GM04504 (cell line): Measurements from ENCODE around the gene EPS8L2.

Experiments used
- DNase-seq: peaks from one replicate; pipeline ENCODE4 v3.0.0-alpha.2; 2012; ENCODE audit warnings: low read depth

The EPS8L2 gene

DNA sequence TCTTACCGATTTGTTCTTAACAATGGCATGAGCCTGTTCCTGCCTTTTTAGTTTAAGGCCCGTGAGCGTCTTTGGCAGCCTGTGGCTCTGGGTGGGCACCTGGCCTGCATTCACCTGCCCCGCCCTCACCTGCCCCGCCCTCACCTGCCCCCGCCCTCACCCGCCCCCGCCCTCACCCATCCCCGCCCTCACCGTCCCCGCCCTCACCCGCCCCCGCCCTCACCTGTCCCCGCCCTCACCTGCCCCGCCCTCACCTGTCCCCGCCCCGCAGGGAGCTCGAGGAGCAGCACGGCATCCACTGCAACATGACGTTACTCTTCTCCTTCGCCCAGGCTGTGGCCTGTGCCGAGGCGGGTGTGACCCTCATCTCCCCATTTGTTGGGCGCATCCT lies 57.0 kb downstream of the EPS8L2 start:
- DNase-seq, result no peak

DNA sequence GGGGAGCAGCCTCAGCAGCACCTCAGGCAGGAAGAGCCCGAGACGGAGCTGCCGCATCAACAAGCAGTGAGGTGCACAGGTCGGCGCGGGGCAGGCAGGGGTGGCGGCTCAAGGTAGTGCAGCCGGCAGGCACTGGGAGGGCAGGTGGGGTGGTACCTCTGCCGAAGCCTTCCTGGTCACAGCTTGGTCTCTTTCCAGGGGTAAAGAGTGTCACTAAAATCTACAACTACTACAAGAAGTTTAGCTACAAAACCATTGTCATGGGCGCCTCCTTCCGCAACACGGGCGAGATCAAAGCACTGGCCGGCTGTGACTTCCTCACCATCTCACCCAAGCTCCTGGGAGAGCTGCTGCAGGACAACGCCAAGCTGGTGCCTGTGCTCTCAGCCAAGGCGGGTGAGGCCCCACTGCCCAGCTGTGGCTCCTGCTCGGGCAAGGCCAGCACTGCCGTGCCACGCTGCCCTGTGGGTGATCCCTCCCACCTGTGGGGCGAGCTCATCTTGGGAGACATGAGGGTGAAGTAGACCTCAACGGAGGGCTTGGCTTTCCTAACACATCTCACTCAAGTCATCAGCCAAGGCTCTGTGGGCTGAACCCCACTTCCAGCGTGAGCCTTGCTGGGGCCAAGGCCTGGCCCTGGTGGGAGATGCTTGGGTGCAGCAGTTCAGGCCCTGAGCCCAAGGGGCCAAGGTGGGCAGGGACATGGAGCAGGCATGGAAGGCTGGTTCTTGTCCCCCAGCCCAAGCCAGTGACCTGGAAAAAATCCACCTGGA lies 57.7 kb downstream of the EPS8L2 start:
- no peak for DNase-seq

DNA sequence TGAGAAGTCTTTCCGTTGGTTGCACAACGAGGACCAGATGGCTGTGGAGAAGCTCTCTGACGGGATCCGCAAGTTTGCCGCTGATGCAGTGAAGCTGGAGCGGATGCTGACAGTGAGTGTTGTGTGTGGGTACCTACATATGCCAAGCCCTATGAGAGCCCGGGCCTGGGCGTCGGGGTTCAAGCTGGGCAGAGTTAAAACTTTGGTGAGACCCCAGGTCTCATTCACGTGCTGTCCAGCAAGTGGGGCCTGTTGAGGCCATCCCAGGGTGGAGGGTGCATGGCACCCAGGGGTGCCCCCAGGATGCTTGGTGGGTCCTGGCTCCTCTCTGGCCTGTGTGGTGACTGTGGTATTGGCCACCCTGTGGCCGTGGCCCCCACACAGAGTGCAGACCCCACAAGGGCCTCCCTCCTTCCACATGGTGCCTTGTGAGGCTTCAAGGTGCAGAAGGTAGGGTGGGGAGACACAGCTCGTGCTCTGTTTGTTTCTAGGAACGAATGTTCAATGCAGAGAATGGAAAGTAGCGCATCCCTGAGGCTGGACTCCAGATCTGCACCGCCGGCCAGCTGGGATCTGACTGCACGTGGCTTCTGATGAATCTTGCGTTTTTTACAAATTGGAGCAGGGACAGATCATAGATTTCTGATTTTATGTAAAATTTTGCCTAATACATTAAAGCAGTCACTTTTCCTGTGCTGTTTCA lies 58.4 kb downstream of the EPS8L2 start:
- no peak for DNase-seq

DNA sequence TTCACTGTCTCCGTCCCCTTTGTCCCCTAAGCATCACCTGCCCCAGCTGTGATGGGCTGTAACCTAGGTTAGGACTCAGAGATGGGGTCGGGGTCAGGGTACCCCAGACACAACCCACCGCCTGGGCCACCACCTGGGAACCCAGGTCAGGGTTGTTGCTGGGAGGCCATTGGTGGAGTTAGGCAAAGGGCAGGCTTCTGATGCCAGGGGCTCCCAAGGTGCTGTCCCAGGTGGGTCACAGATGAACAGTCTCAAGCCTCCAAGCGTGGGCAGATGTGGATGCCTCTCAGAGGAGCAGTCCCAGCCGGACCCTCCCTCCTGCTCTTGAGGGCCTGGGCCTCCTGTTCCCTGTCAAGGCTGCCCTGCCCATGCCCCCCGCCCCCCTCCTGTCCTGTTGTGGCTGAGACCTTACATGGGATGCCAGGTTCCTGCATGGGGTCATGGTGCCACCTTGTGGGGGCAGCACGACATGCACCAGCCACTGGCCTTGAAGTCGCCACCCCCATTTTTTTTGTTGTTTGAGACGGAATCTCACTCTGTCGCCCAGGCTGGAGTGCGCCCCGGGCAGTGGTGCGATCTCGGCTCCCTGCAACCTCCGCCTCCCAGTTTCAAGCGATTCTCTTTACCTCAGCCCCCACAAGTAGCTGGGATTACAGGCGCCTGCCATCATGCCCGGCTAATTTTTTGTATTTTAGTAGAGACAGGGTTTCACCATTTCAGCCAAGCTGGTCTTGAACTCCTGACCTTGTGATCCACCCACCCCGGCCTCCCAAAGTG lies 59.2 kb downstream of the EPS8L2 start:
- DNase-seq, result no peak

DNA sequence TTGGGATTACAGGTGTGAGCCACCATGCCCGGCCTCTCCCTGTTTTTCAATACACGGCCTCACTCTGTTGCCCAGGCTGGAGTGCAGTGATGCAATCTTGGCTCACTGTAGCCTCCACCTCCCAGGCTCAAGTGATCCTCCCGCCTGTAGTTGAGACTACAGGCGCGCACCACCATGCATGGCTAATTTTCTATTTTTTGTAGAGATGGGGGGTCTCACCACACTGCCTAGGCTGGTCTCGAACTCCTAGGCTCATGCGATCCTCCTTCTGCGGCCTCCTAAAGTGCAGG lies 59.7 kb downstream of the EPS8L2 start:
- DNase-seq, result no peak

DNA sequence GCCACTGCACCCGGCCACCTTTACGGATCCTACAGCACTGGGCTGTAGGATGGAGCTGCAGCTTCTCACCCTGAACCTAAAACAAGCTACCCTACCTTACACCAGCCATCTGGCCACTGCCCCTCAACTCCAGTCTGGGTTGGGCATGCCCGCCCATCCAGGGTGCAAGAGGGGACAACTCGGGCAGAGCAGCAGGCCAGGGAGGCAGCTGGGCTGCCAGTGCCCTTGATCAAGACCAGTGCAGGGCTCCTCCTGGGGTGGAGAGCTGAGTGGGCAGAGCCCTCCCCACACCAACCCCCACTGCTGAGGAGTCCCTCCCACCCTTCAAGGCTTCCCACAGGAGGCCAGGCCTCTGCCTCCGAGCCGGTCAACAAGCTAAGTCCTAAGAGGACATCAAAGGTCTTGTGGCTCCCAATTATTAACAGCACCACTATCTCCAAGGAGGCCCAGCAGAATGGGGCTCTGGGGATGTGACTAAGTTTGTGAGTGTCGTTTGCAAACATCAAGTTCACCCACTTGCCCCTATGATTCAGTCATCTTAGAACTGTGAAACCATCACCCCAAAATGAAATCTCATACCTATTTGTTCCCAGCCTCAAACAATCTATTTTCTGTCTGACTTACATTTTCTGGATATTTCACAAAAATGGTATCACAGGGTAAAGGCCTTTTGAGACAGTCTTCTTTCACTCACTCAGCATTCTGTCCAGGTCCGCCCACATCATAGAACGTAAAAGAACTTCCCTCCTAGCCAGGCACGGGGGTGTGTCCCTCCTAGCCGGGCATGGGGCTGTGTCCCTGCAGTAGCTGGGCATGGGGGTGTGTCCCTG lies 60.3 kb downstream of the EPS8L2 start:
- DNase-seq, result no peak

DNA sequence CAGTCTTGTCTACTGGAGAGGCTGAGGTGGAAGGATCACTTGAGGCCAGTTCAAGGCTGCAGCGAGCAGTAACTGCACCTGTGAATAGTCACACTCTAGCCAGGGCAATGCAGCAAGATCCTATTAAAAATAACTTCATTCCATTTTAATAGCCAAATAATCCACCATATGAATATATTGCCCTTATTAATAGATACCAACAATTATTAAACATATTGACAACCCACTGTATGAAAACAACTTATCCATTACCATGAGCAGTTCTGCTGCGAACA lies 60.8 kb downstream of the EPS8L2 start:
- no peak for DNase-seq

DNA sequence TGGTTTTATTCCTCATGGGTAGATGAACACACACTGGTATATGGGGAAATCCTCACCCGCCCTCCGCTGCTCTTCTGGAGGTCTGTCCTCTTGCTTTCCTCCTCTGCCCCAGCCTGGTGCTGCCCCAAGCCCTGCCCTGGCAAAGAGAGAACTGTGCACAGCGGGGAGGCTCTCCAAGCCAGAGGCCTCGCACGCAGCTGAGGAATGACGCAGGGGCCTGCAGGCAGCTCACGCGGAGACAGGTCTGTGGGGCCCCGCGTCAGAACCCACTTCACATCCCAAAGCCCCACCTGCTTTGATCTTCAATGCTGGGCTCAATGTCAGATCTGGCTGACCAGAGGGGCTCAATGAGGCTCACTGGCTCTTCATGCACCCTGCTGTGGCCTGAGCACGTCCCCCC lies 61.2 kb downstream of the EPS8L2 start:
- no peak for DNase-seq

DNA sequence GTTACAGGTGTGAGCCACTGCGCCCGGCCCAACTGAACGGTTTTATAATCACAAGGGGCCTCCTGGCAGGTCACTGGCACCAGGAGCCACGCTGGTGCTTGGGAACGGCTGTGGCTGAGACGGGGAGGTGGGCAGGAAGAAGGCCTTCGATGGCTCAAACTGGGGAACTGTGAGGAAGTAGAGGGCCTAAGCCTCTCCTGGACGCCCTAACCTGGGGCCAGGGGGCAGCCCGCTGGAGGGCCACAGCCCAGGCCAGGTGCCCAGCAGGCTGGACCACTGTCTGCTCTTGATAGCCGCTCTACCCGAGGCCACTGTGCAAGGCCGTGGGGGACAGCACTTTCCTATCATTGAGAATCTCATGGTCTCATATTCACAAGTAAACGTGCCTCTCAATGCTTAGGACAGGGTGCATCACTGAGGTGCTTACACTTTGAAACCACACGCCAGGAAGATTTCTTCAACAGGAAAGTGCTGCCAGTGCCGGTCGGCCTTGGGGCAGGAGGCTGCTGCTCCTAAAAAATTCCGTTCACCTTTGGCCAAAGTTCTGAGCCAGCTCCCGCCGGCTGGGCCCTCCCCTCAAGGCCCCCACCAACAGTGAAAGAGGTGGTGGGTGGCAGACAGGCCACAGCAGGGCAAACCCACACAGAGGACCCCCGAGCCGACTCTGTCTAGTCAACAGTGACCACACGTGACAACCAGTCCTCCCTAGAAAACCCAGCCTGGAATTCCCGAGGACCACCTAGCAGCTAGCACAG lies 64.0 kb downstream of the EPS8L2 start:
- DNase-seq, result no peak

DNA sequence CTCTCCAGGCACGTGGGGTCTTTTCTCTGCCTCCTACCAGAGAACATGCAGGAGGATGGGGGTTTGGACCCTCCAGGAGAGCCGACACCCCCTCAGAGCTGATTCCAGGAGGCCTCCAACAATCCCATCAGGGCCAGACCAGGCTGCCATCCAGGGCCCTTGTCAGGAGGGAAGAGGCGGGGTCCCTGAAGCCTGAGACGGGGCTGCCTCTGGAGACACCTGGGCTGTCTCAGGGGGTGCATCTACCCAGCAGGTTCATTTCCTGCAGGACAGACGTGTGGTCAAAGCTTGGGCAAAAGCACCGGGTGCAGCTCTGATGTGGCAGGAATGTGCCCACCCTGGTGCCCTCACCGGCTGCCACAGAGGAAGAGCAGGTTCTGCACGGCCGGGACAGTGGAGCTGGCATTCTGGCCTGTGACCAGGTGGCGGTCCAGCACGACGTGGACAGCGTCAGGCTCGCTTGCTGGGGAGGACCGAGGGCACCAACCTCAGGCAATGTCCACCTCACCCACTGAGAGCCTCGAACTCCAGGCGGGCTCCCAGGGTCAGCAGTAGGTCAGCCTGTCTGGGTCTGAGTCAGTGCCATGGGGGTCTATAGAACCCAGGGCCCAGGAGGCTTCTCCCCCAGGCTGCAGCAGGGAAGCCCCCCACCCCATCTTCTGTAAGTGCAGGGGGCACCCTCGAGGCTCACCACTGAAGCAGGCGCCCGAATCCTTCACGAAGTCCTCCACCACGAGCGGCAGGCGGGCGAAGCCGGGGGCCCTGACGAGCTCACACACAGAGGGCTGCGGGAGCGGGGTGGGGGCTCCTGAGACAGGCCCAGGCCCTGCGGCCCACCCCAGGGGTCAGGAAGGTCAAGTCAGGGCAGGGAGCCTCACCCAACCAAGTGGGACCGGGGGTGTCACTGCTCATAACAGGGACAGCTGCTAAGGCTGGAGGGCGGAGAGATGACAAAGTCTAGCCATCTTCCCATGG lies 64.9 kb downstream of the EPS8L2 start:
- no peak for DNase-seq

DNA sequence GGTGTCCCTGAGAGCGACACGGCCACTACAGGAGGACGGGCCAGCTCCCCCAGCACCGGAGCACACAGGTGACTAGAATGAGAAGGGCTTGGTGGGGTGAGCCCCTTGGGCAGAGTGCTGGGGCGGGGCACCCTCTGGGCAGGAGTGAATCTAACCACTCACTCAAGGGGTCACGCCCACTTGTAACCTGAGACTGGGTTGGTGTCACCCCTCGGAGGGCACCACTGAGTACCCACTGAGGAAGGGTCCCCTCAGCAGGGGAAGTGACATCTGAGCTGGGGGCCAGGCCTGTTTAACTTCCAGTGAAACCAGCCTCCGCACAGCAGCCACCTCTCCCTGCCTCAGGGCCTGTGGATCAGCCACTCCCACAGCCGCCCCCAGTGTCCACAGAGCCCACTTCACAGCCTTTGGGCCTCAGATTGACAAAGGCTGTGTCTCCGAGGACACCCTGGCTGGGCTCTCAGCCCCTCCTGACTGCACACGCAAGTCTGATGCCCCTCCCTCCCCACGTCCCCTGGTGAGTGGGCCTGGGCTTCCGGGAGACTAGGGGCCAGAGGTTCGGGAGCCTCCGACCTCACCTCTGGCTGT lies 65.7 kb downstream of the EPS8L2 start:
- no peak for DNase-seq

DNA sequence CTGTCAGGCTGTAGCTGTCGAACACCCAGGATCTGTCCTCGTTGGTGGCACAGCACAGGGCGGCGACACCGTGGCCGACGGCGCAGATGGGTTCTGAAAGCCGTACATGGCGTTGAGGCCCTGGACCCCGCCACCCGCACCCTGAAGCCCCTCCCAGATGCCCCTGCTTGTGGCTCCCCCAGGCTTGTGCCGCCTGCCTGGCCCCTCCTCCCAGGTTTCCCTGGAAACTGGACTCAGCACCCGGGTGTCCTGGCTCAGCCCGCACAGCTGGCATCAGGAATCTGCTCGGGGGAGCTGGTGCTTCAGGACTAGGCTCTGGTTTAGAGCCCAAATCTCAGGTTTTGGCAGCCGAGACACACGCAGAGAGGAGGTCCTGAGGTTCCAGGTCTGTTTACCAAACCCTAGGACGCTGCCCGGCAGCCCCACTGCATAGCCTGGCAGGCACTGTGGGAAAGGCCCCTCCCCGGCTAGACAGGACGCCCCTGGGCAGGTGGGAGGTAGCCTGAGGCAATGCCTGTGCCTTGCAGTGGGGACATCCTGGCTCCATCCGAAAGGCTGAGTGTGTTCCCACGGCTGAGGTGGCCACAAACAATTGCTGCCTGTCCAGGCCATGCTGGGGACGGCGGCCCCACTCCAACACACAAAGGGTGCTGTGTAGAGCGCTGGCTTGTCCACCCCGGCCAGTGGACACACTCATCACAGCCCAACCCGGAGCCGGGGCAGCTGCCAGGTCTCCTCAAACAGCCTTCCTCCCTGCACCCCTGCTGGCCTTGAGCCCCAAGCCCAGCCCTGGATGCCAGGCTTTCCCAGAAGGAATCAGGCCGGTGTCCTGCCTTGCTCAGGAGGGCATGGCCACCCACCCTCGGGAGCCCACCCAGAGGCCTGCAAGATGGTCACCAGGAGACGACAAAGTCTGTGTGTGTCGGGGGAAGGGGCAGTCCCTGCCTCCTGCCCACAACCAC lies 66.7 kb downstream of the EPS8L2 start:
- DNase-seq, result no peak

DNA sequence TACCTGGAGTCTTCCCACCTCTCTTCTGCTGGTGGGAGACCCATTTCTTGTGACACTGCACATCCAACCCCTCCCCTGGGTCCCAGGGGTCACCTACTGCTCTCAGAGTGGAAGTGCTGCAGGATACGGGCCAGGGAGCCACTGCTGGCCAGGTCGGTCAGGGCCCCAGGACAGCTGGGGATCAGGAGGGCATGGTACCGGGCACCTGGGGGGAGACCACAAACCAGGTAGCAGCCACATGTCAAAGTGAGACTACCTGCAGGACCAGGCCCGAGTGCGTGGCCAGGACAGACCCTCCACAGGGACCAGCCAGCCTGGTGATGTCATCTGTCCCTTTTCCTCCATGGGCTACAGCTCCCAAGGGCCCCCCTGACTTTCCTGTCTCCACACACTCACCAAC lies 67.4 kb downstream of the EPS8L2 start:
- DNase-seq, result no peak

DNA sequence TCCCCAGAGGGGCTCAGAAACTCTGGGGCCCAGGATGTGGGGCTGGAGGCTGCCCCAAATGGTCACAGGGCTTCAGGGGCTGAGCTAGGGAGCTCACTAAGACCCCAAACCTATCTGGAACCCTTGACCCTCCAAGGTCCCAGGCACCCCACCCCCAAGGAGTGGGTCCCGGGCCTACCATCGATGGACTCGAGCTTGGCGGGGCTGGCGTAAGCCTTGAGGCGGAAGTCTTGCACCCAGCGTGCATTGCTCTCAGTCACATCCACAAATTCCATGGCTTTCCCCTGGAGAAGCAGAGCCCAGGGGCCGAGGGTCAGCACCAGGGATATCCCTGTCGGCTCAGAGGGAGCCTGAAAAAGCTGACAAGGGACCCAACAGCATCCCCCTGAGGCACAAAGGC lies 67.8 kb downstream of the EPS8L2 start:
- no peak for DNase-seq

DNA sequence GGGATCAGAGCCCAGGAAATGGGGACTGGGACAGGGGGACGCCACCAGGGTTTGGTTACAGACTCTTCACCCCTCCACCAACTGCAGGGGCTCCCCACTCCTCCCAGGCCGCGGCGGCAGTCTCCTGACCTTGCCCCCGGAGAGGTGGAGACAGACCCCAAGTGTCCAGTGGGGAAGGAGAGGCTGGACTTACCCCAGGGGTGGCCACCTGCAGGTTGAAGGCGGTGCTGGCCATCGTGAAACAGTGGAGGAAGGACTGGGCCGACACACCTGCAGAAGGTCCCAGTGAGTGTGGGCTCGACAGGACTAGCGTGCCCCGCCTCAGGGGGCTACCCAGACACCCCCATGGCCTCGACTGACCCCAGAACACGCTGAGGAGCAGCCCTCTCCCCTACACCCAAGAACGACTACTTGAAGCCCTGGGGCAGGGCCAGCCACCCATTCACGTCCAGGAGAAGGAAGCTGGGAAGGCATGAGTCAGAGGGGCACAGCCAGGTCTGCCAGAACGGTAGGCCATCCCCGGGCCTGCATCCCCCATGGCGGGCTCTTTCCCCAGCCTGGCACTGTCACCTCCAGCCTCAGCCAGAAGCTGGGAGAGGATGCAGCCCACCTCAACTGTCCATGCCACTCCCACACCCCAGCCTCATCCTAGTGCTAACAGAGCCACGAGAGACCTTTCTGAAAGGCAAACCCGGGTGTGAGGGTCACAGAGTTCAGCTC lies 69.0 kb downstream of the EPS8L2 start:
- DNase-seq, result no peak

DNA sequence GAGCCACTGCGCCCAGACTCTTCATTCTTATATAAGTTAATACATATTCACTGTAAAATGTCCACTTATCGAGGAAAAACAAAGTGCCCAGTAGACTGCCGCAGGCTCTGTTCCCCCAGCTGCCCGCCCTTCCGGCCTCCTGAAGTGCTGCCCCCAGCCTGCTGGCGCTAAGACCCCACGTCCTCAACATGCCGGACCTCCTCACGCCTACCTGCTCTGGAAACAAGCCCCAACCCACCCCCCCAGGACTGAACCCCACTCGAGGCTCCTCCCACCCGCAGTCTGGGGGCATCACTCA lies 70.2 kb downstream of the EPS8L2 start:
- no peak for DNase-seq

DNA sequence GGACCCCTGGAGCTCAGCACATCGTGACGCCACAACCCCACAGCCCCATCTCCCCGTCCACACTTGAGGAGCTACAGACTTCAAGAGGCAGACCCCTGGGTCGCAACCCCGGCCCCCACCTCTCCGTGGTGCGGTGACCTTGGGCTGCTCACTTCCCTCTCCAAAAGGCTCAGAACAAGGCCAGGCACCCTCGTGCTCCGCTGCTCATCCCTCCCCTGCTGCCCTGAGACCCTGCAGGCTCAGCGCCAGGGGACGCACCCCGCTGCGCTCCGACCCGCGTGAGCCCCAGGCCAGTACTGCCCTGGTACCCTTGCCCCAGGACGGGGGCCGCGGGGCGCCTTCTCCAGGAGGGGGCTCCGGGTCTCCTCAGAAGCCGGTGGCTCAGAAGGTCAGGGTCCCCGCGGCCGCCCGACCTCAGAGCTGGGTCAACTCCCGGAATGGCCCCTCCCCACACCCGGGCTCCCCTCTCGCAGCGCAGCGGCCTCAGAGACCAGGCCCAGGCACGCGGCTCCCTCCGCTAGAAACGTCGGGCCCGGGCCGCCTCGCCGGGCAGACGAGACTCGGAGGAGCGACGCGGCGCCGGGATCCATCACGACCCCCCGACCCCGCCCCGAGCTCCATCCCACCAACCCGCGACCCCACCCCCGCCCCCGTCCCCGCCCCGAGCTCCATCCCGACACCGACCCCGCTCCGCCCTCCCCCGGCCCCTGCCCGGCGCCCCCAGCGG lies 70.7 kb downstream of the EPS8L2 start:
- DNase-seq, result no peak
